ENCODE results near the gene PIGZ. TPM values are rescaled to one million over a fixed set of nuclear protein-coding genes. Genes with fewer than 3 reads are reported as not detected.

The PIGZ gene
- total and polyA plus RNA-seq, 9 of the 15 experiments (the other 6 are each of a cell fraction or from before 2014, with no cell fraction given), result 0.15 to 1.8 (median 0.76) TPM

- TF ChIP-seq ZBTB17 (CRISPR knock-in tag; IDR thresholded peaks at IDR 0.05) (peak; percentile 73; the same call in 1 of the 2 replicates), ARID2 (IDR thresholded peaks at IDR 0.05) (0 out of 2 replicates have a peak, but pooled peaks have one; percentile 13), MAX (CRISPR knock-in tag; IDR thresholded peaks at IDR 0.05) (no peak), ZNF740 (CRISPR knock-in tag; IDR thresholded peaks at IDR 0.05) (0 out of 2 replicates have a peak, but pooled peaks have one; percentile 26), ZNF740 (tag; IDR thresholded peaks at IDR 0.05) (no peak), EGR1 (conservative IDR thresholded peaks at IDR 0.05) (no peak), RAD21 (CRISPR knock-in tag; conservative IDR thresholded peaks at IDR 0.05 in 1 of 2, IDR thresholded peaks at IDR 0.05 in 1 of 2) (peak in 1 of 2 experiments; percentile 69; a peak in 2 of 4 replicates), ETV6 (IDR thresholded peaks at IDR 0.05; ENCODE audit: borderline replicate concordance in 1 of 2, low read depth in 2 of 2, low read length in 1 of 2) (0 out of 4 replicates have a peak, but pooled peaks of 1 of the 2 experiments have one; percentile 33), ETV6 (CRISPR knock-in tag; IDR thresholded peaks at IDR 0.05; ENCODE audit: borderline replicate concordance) (no peak), POLR2G (IDR thresholded peaks at IDR 0.05; ENCODE audit: low read depth, low read length) (peak; percentile 43; the same call in 1 of the 2 replicates), CREB5 (CRISPR knock-in tag; IDR thresholded peaks at IDR 0.05) (no peak), HMGN3 (IDR thresholded peaks at IDR 0.05; ENCODE audit: borderline replicate concordance, extremely low read depth, insufficient read length, low read depth, low read length) (peak; percentile 45), TFAP4 (CRISPR knock-in tag; IDR thresholded peaks at IDR 0.05; ENCODE audit: borderline replicate concordance) (0 out of 2 replicates have a peak, but pooled peaks have one; percentile 6), ZNF589 (CRISPR knock-in tag; IDR thresholded peaks at IDR 0.05; ENCODE audit: low read depth) (no peak), GTF2E2 (tag; IDR thresholded peaks at IDR 0.05) (no peak), TSHZ1 (CRISPR knock-in tag; IDR thresholded peaks at IDR 0.05) (no peak), MYC (IDR thresholded peaks at IDR 0.05; ENCODE audit: low read depth, low read length) (no peak), MYC (CRISPR knock-in tag; IDR thresholded peaks at IDR 0.05; ENCODE audit: borderline replicate concordance, low read depth) (no peak)
Observed at GRCh38 chr3:196948442-196949284, 20.0 kb downstream of the PIGZ start (continued).
